GM10248 (cell line): ENCODE data around the gene AUH.

Source experiments
- CTCF ChIA-PET: fragments of 300-600 bp; sonication (Branson Sonifier 250); formaldehyde crosslinking; extraction: SDS; loops from one replicate; lab custom pipeline; 2021; ENCODE audit warnings: antibody characterized with exemption; lab: Yijun Ruan, JAX
- POLR2A ChIA-PET: fragments of 350-650 bp; sonication (Branson Sonifier 250); formaldehyde crosslinking; extraction: SDS; loops from one replicate; lab custom pipeline; 2020; ENCODE audit warnings: antibody characterized with exemption; lab: Yijun Ruan, JAX
- DNase-seq: peaks from one replicate; pipeline ENCODE4 v3.0.0; 2012; ENCODE audit errors: extremely low spot score
- CTCF ChIP-seq: IDR thresholded peaks from 2 replicates; pipeline ENCODE4 v1.5.1; 2012; ENCODE audit warnings: mild to moderate bottlenecking, low read depth; ENCODE audit errors: extremely low read depth, missing control alignments, control extremely low read depth

AUH gene

GRCh38 chr9:91359734-91360470 lies 1.8 kb downstream of the AUH start:
- CTCF ChIA-PET, result interaction anchor here (1.2 to 4.0 kb wide), 3 partner anchors 8 to 374 kb away, joined by 3 to 15 read pairs (median 3); no protein-coding TSS in a partner anchor
- no peak for TF ChIP-seq CTCF
- POLR2A ChIA-PET, result no interaction called here
- no peak for DNase-seq

- ChIA-PET CTCF (interaction anchor here (1.0 to 4.0 kb wide), 5 partner anchors 9 to 374 kb away, joined by 3 to 15 read pairs (median 3); no protein-coding TSS in a partner anchor), POLR2A (no interaction called here)
- no peak for DNase-seq
- no peak for TF ChIP-seq CTCF
Measured at GRCh38 chr9:91359083-91359482, 2.6 kb downstream of the AUH start.

- DNase-seq, result no peak
- ChIA-PET CTCF (no interaction called here), POLR2A (no interaction called here)
- TF ChIP-seq CTCF, result no peak
Measured at GRCh38 chr9:91354881-91355280, 6.8 kb downstream of the AUH start.

GRCh38 chr9:91349115-91349555 lies 12.6 kb downstream of the AUH start:
- no peak for TF ChIP-seq CTCF
- ChIA-PET POLR2A (no interaction called here), CTCF (no interaction called here)

GRCh38 chr9:91348191-91348807 lies 13.4 kb downstream of the AUH start:
- ChIA-PET CTCF (no interaction called here), POLR2A (no interaction called here)
- DNase-seq, result no peak
- TF ChIP-seq CTCF, result no peak

More at GRCh38 chr9:91349115-91349555, 12.6 kb downstream of the AUH start:
- peak; percentile 22 for DNase-seq

GRCh38 chr9:91347377-91347776 lies 14.3 kb downstream of the AUH start:
- ChIA-PET CTCF (interaction anchor here (0.8 to 2.9 kb wide), 2 partner anchors 10 to 14 kb away, joined by 3 to 15 read pairs; no protein-coding TSS in a partner anchor), POLR2A (no interaction called here)
- no peak for TF ChIP-seq CTCF
- no peak for DNase-seq
